Glutamatergic neuron (in vitro differentiated cells): Measurements from ENCODE around the gene FHIT. TPM values are rescaled to one million over a fixed set of nuclear protein-coding genes. Genes with fewer than 3 reads are reported as not detected.

Source experiments
- DNase-seq: peaks from one replicate; pipeline ENCODE4 v3.0.0; 2022
- H3K27ac Mint-ChIP-seq: one replicate; pipeline ENCODE4 v1.8.0; 2020; ENCODE audit warnings: mild to moderate bottlenecking, mixed read lengths, inconsistent platforms; ENCODE audit not compliant: unreplicated experiment
- H3K27me3 Mint-ChIP-seq: one replicate; pipeline ENCODE4 v1.8.0; 2020; ENCODE audit warnings: mild to moderate bottlenecking, moderate library complexity, mixed read lengths, inconsistent platforms; ENCODE audit not compliant: unreplicated experiment
- H3K36me3 Mint-ChIP-seq: one replicate; pipeline ENCODE4 v1.8.0; 2020; ENCODE audit warnings: mild to moderate bottlenecking, mixed read lengths, inconsistent platforms; ENCODE audit not compliant: unreplicated experiment
- H3K4me1 Mint-ChIP-seq: one replicate; pipeline ENCODE4 v1.8.0; 2020; ENCODE audit warnings: mild to moderate bottlenecking, low read depth, mixed read lengths, inconsistent platforms; ENCODE audit not compliant: unreplicated experiment
- H3K4me3 Mint-ChIP-seq: one replicate; pipeline ENCODE4 v1.8.0; 2020; ENCODE audit warnings: mild to moderate bottlenecking, mixed read lengths, inconsistent platforms; ENCODE audit not compliant: unreplicated experiment
- H3K9me3 Mint-ChIP-seq: one replicate; pipeline ENCODE4 v1.8.0; 2020; ENCODE audit warnings: mild to moderate bottlenecking, moderate library complexity, mixed read lengths, inconsistent platforms; ENCODE audit not compliant: unreplicated experiment
- total RNA-seq: library from RNA; stranded (reverse); fragmentation: NEBNext Ultra II Directional; extraction: Animal tissue kit (Norgen Biotek cat#: 25700); gene quantifications from one replicate; pipeline ENCODE4 v1.2.1, GENCODE V29; 2021; ENCODE audit not compliant: unreplicated experiment
- TF ChIP-seq, protein P1 (sequence below): fragments of 200-600 bp; sonication (generic); IDR thresholded peaks from one replicate; pipeline ENCODE4 v1.5.0; 2021; ENCODE audit not compliant: partially characterized antibody, unreplicated experiment

FHIT gene
- total RNA-seq, 1 donor from 2014 or later = 15.2 TPM

DNA sequence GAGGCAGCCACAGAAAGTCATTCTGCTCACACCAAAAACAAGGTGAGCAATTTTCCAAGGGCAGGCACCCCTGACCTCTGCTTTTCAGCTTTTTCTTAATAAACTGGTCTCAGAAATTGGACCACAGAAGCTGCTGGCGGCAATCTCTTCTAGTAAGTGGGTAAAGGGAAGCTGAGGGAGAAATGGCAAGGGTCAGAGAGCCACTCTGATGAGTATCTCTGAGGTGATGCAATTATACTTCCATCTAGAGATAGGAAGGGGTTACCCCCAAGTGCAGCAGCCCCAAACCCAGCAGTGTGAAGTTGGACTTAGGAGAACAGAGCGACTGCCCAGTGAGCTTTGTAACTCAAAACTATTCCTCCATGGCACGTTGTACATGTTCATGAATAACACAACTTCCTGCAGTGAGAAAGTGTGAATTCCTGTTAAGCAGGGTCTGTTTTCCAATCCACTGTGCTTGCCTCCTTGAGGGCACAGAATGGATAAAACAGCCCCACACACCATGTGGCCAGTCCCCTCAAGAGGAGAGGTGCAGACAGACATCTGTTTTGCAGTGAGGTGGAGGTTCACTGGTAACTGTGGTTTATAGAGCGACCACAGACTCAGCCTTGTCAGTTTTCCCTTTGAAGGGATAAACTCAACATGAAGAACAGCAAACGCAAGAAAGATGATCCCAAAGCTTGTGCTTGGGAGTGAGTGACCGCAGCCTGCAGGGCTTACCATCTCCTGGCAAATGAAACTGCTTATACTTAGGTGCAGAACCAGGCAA lies 1518.0 kb downstream of the FHIT start:
- Mint-ChIP-seq H3K27ac (no peak overlapping the region), H3K4me3 (no peak overlapping the region), H3K27me3 (peaks cover 2% of the 10 kb centered on the region), H3K36me3 (no peaks in the 10 kb centered on the region), H3K4me1 (peaks cover 2% of the 10 kb centered on the region), H3K9me3 (no peaks in the 10 kb centered on the region)
- DNase-seq = no peak
- TF ChIP-seq, protein P1, sequence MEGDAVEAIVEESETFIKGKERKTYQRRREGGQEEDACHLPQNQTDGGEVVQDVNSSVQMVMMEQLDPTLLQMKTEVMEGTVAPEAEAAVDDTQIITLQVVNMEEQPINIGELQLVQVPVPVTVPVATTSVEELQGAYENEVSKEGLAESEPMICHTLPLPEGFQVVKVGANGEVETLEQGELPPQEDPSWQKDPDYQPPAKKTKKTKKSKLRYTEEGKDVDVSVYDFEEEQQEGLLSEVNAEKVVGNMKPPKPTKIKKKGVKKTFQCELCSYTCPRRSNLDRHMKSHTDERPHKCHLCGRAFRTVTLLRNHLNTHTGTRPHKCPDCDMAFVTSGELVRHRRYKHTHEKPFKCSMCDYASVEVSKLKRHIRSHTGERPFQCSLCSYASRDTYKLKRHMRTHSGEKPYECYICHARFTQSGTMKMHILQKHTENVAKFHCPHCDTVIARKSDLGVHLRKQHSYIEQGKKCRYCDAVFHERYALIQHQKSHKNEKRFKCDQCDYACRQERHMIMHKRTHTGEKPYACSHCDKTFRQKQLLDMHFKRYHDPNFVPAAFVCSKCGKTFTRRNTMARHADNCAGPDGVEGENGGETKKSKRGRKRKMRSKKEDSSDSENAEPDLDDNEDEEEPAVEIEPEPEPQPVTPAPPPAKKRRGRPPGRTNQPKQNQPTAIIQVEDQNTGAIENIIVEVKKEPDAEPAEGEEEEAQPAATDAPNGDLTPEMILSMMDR = no peak

DNA sequence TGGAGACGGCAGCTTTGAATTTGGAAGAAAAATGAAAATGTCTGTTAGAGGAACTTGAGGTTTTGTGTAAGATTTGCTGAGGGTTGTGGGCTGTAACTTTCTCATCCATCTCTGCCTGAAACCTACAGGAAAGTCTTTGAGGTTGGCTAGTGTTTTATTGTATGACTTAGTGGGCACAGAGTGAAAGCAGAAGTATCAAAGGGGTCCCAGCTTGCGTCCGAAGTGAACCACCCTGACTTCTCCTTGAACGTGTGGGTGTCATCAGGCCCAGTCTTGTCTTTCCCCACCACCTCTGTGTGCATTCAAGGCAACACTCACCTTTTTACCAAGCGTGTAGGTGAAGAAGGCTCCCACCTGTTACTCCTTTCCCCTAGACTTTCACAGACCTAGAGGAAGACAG lies 1519.3 kb downstream of the FHIT start:
- TF ChIP-seq, protein P1 = no peak
- peaks cover 2% of the 10 kb centered on the region for H3K27me3 Mint-ChIP-seq
- H3K4me3 Mint-ChIP-seq = no peak overlapping the region
- H3K27ac Mint-ChIP-seq = no peak overlapping the region
- H3K36me3 Mint-ChIP-seq = no peaks in the 10 kb centered on the region
- no peak for DNase-seq
- H3K9me3 Mint-ChIP-seq = no peaks in the 10 kb centered on the region
- peaks cover 2% of the 10 kb centered on the region for H3K4me1 Mint-ChIP-seq

DNA sequence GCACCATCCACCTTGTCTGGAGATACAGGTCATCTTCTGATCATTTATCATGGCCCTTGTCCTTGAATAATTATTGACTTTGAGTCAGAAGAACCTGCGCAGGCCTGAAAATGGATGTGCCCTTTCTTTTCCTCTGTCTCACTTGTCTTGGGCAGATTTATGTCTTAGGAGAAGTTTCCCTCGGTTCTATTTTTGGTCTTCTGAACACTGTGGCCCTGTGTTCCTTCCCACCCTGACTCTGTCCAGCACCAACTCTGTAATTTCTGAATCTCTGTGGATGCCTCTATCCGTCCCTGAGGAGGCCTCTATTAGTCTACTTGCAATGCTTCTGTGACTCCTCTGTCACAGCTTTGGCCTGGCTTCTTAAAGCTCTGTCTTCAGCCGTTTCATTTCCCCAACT lies 1520.7 kb downstream of the FHIT start:
- Mint-ChIP-seq H3K4me1 (peaks cover 2% of the 10 kb centered on the region), H3K36me3 (no peaks in the 10 kb centered on the region), H3K27me3 (peaks cover 2% of the 10 kb centered on the region), H3K4me3 (no peak overlapping the region), H3K27ac (no peak overlapping the region), H3K9me3 (no peaks in the 10 kb centered on the region)
- DNase-seq = no peak
- TF ChIP-seq, protein P1 = no peak

DNA sequence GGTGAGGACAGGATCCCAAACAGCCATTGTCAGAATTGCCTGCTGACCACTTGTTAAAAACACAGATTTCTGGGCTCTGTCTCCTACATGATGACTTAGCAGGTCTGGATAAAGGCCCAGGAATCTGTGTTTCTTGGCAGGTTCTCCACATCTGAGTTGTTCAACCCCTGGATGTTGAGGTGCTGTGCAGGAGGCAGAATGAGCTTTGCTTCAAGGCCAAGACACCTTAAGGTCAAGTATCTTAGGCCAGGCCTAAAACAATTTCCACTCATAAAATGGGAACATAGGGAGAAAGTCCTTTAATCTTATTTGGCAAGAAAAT lies 1522.7 kb downstream of the FHIT start:
- Mint-ChIP-seq H3K9me3 (no peaks in the 10 kb centered on the region), H3K36me3 (no peaks in the 10 kb centered on the region), H3K27me3 (peaks cover 2% of the 10 kb centered on the region), H3K4me1 (peaks cover 2% of the 10 kb centered on the region), H3K4me3 (no peak overlapping the region), H3K27ac (no peak overlapping the region)
- no peak for DNase-seq
- TF ChIP-seq, protein P1 = no peak

DNA sequence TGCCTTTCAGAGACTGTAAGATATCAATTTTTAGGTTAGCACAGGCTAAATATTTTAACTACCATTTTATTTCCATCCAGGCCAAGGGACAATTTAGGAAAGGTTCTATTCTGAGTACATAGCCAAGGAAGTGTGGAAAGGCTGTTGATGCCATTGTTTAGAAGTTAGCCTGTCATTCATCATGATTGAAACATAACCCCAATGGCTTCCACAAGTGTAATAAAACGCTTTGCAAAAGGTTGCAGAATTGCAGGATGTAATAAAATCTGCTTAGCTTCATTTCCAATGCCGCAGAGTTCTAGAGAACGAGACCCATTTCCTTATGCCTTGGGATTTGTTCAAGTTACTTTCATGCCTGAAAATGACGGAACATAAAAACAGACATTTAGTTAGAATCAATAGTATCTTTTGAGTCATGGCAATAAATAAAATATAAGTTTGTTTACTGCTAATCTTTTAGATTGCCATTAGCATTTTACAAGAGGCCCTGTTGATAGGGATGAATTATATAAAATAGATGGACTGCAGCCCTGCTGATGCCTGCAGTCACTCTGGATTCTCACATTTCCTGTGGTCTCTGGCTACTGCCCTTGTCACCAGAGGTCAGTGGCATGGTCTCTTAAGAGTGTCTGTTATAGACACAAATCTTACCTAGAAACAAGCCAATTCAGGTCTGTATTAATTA lies 1523.2 kb downstream of the FHIT start:
- Mint-ChIP-seq H3K9me3 (no peaks in the 10 kb centered on the region), H3K36me3 (no peaks in the 10 kb centered on the region), H3K4me3 (no peak overlapping the region), H3K27ac (no peak overlapping the region), H3K4me1 (no peaks in the 10 kb centered on the region), H3K27me3 (peaks cover 2% of the 10 kb centered on the region)
- TF ChIP-seq, protein P1 = no peak
- DNase-seq = no peak
